HG03378 (cell line): ENCODE measurements around the gene XIAP.
"Not testable (repeated sequence)": the region's sequence is repeated elsewhere in the genome, so short reads cannot be mapped to it uniquely, and the experiment has no call there.

Experiments used
- ATAC-seq: cut with Tn5 transposase; IDR thresholded peaks from one replicate; pipeline ENCODE4 v1.9.1; 2021; ENCODE audit warnings: mild to moderate bottlenecking, moderate library complexity; ENCODE audit not compliant: unreplicated experiment

The XIAP gene

GRCh38 chrX:123859846-123860838 is at the start of gene XIAP:
Gene XIAP, plus strand, starts transcription at chrX:123860053. Its CDS starts 25,610 bp downstream, at chrX:123885663.
- peak; percentile 54 for ATAC-seq

- no peak for ATAC-seq
These were observed 45.5 kb upstream of the XIAP start for GRCh38 chrX:123814343-123814742.

- ATAC-seq, result not testable (repeated sequence)
These were observed 44.9 kb upstream of the XIAP start for GRCh38 chrX:123814934-123815394.

- no peak for ATAC-seq
These were observed 42.5 kb upstream of the XIAP start for GRCh38 chrX:123817288-123817894.

- ATAC-seq, result no peak
These were observed 41.6 kb upstream of the XIAP start for GRCh38 chrX:123818243-123818642.

GRCh38 chrX:123822965-123823364 is 36.9 kb upstream of the XIAP start:
- no peak for ATAC-seq

GRCh38 chrX:123830309-123830708 is 29.5 kb upstream of the XIAP start:
- peak; percentile 94 for ATAC-seq

- peak; percentile 78 for ATAC-seq
These were observed 26.5 kb upstream of the XIAP start for GRCh38 chrX:123833387-123833786.

GRCh38 chrX:123834116-123834515 is 25.7 kb upstream of the XIAP start:
- no peak for ATAC-seq

- ATAC-seq, result peak; percentile 52
These were observed 24.0 kb upstream of the XIAP start for GRCh38 chrX:123835661-123836371.

- not testable (repeated sequence) for ATAC-seq
These were observed 14.7 kb upstream of the XIAP start for GRCh38 chrX:123845129-123845528.

GRCh38 chrX:123846577-123847038 is 13.2 kb upstream of the XIAP start:
- no peak for ATAC-seq

GRCh38 chrX:123847056-123847455 is 12.8 kb upstream of the XIAP start:
- ATAC-seq, result no peak

GRCh38 chrX:123849096-123849495 is 10.8 kb upstream of the XIAP start:
- ATAC-seq, result no peak

- not testable (repeated sequence) for ATAC-seq
These were observed 9.9 kb upstream of the XIAP start for GRCh38 chrX:123849906-123850305.

- ATAC-seq, result no peak
These were observed 8.8 kb upstream of the XIAP start for GRCh38 chrX:123851079-123851478.

GRCh38 chrX:123854329-123854728 is 5.5 kb upstream of the XIAP start:
- ATAC-seq, result no peak

- peak; percentile 23 for ATAC-seq
These were observed 426 bp upstream of the XIAP start for GRCh38 chrX:123859409-123859845.

GRCh38 chrX:123860983-123861382 is 1.1 kb downstream of the XIAP start:
- ATAC-seq, result no peak

- ATAC-seq, result peak; percentile 70
These were observed 9.6 kb downstream of the XIAP start for GRCh38 chrX:123869488-123869887.

- no peak for ATAC-seq
These were observed 11.5 kb downstream of the XIAP start for GRCh38 chrX:123871309-123871708.
